ENCODE data around the gene CXXC4. TPM values are rescaled to one million over a fixed set of nuclear protein-coding genes. Genes with fewer than 3 reads are reported as not detected.

CXXC4 gene
- total RNA-seq, 1 experiment from 2014 or later = 0.59 TPM

DNA sequence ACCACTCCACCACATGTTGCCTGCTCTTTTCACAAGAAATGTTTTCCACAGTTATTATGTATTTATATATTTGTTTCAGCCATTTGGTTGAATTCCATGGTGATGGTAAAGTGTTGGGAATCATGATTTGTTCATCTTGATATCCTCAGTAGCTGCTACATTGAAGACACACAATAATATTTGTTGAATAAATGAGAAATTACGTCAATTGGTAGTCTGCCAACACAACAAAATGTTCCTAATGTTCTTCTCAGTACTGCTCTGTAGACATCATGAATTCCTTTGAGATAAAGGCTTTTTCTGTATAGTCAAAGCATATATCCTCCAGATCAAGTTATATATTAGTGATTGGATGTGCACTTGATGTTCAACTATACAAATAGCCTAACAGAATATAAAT is 29.5 kb downstream of the CXXC4 start:
- no peak for DNase-seq (ENCODE audit: low read depth, low spot score)
- Histone ChIP-seq H3K27me3 (ENCODE audit: control insufficient read depth, insufficient read depth, low read length) (no peaks in the 10 kb centered on the region), H3K4me1 (ENCODE audit: control insufficient read depth, insufficient read depth, low read length) (no peaks in the 10 kb centered on the region), H3K27ac (ENCODE audit: low read length) (no peak overlapping the region), H3K36me3 (ENCODE audit: control insufficient read depth, insufficient read depth, low read length) (no peaks in the 10 kb centered on the region), H3K9me3 (ENCODE audit: control insufficient read depth, insufficient read depth, low read depth, low read length) (no peaks in the 10 kb centered on the region), H3K4me3 (ENCODE audit: low read depth in 2 of 2, low read length in 2 of 2) (no peak overlapping the region)
- CTCF ChIA-PET = no interaction called here
- in situ Hi-C loops (cut with HindIII; ENCODE audit: low pct_unique_long_range_greater_than_20kb, low sequenced_read_pairs) (no loop called here), intact Hi-C loops (cut with micrococcal nuclease; ENCODE audit: unreplicated experiment) (no loop called here)
- TF ChIP-seq, protein P1, sequence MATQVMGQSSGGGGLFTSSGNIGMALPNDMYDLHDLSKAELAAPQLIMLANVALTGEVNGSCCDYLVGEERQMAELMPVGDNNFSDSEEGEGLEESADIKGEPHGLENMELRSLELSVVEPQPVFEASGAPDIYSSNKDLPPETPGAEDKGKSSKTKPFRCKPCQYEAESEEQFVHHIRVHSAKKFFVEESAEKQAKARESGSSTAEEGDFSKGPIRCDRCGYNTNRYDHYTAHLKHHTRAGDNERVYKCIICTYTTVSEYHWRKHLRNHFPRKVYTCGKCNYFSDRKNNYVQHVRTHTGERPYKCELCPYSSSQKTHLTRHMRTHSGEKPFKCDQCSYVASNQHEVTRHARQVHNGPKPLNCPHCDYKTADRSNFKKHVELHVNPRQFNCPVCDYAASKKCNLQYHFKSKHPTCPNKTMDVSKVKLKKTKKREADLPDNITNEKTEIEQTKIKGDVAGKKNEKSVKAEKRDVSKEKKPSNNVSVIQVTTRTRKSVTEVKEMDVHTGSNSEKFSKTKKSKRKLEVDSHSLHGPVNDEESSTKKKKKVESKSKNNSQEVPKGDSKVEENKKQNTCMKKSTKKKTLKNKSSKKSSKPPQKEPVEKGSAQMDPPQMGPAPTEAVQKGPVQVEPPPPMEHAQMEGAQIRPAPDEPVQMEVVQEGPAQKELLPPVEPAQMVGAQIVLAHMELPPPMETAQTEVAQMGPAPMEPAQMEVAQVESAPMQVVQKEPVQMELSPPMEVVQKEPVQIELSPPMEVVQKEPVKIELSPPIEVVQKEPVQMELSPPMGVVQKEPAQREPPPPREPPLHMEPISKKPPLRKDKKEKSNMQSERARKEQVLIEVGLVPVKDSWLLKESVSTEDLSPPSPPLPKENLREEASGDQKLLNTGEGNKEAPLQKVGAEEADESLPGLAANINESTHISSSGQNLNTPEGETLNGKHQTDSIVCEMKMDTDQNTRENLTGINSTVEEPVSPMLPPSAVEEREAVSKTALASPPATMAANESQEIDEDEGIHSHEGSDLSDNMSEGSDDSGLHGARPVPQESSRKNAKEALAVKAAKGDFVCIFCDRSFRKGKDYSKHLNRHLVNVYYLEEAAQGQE (IDR thresholded peaks at IDR 0.05; ENCODE audit: insufficient read depth in 1 of 2, low read depth in 2 of 2, low read length in 1 of 2) = no peak
- TF ChIP-seq TCF7L2 (IDR thresholded peaks at IDR 0.05; ENCODE audit: low read depth, low read length) (no peak), POLR2AphosphoS5 (IDR thresholded peaks at IDR 0.05; ENCODE audit: low read depth, low read length) (no peak), SIN3A (IDR thresholded peaks at IDR 0.05; ENCODE audit: borderline replicate concordance, insufficient read depth, low read depth, low read length) (no peak)
- TF ChIP-seq, protein P2, sequence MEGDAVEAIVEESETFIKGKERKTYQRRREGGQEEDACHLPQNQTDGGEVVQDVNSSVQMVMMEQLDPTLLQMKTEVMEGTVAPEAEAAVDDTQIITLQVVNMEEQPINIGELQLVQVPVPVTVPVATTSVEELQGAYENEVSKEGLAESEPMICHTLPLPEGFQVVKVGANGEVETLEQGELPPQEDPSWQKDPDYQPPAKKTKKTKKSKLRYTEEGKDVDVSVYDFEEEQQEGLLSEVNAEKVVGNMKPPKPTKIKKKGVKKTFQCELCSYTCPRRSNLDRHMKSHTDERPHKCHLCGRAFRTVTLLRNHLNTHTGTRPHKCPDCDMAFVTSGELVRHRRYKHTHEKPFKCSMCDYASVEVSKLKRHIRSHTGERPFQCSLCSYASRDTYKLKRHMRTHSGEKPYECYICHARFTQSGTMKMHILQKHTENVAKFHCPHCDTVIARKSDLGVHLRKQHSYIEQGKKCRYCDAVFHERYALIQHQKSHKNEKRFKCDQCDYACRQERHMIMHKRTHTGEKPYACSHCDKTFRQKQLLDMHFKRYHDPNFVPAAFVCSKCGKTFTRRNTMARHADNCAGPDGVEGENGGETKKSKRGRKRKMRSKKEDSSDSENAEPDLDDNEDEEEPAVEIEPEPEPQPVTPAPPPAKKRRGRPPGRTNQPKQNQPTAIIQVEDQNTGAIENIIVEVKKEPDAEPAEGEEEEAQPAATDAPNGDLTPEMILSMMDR (IDR thresholded peaks at IDR 0.05) = no peak
- ATAC-seq = no peak
- POLR2A ChIA-PET = no interaction called here
- no TSS peak for BruUV-seq (replicated peaks)

DNA sequence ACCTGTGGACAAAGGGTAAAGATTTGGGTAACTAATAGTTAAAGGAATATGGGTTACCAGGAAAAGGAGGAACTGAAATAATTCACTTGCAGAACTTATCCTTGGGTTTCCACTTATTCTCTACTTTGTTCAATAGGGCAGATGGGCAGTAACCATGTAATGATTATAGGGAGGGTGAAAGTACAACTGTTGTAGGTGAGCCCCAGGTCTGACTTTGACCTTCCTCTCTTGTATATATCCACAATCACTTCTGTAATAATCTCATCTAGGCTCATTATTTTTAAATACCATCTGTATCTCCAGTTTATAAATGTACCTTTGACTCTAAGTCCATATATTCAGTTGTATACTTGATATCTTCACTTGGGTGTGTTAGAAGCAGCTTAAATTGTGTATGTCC is 32.1 kb downstream of the CXXC4 start:
- intact Hi-C loops (cut with micrococcal nuclease; ENCODE audit: unreplicated experiment) = no loop called here
- Histone ChIP-seq H3K9me3 (ENCODE audit: control insufficient read depth, insufficient read depth, low read depth, low read length) (no peaks in the 10 kb centered on the region), H3K36me3 (ENCODE audit: control insufficient read depth, insufficient read depth, low read length) (no peaks in the 10 kb centered on the region), H3K27me3 (ENCODE audit: control insufficient read depth, insufficient read depth, low read length) (no peaks in the 10 kb centered on the region), H3K4me1 (ENCODE audit: control insufficient read depth, insufficient read depth, low read length) (no peaks in the 10 kb centered on the region), H3K4me3 (ENCODE audit: low read depth in 2 of 2, low read length in 2 of 2) (no peak overlapping the region), H3K27ac (ENCODE audit: low read length) (no peak overlapping the region)
- CTCF ChIA-PET = no interaction called here
- in situ Hi-C loops (cut with HindIII; ENCODE audit: low pct_unique_long_range_greater_than_20kb, low sequenced_read_pairs) = no loop called here
- TF ChIP-seq TCF7L2 (IDR thresholded peaks at IDR 0.05; ENCODE audit: low read depth, low read length) (no peak), POLR2AphosphoS5 (IDR thresholded peaks at IDR 0.05; ENCODE audit: low read depth, low read length) (no peak), SIN3A (IDR thresholded peaks at IDR 0.05; ENCODE audit: borderline replicate concordance, insufficient read depth, low read depth, low read length) (no peak)
- TF ChIP-seq, protein P1 (IDR thresholded peaks at IDR 0.05; ENCODE audit: insufficient read depth in 1 of 2, low read depth in 2 of 2, low read length in 1 of 2) = no peak
- TF ChIP-seq, protein P2 (IDR thresholded peaks at IDR 0.05) = no peak
- no TSS peak for BruUV-seq (replicated peaks)
- DNase-seq (ENCODE audit: low read depth, low spot score) (no peak), ATAC-seq (no peak)
- POLR2A ChIA-PET = no interaction called here
